Colonic mucosa (tissue), 4 donors: ENCODE measurements around the gene COL18A1. TPM values are rescaled to one million over a fixed set of nuclear protein-coding genes. Genes with fewer than 3 reads are reported as not detected.

Experiments
- DNase-seq: peaks from one replicate; pipeline ENCODE4 v3.0.0-alpha.2; 2020
- H3K27ac ChIP-seq: fragments of 200-600 bp; one replicate; pipeline ENCODE4 v1.8.0; 2021
- H3K27me3 ChIP-seq: fragments of 200-600 bp; one replicate; pipeline ENCODE4 v1.8.0; 2021
- H3K36me3 ChIP-seq: fragments of 200-600 bp; one replicate; pipeline ENCODE4 v1.8.0; 2021
- H3K4me1 ChIP-seq: fragments of 200-600 bp; one replicate; pipeline ENCODE4 v1.8.0; 2021; ENCODE audit warnings: mild to moderate bottlenecking
- H3K4me3 ChIP-seq: fragments of 200-600 bp; one replicate; pipeline ENCODE4 v1.8.0; 2021
- H3K9ac ChIP-seq, 2 donors: one replicate each; pipeline ENCODE4 v1.7.0; 2013; ENCODE audit warnings: control low read depth in 2 of 2, low read depth in 2 of 2, low read length in 2 of 2
- H3K9me3 ChIP-seq: fragments of 200-600 bp; one replicate; pipeline ENCODE4 v1.8.0; 2021
- intact Hi-C: fragments of 100-400 bp; cut with DNase I; formaldehyde crosslinking; loops from one replicate; pipeline ENCODE4 v1.14.1; 2022
- total RNA-seq, 2 donors: library from RNA; stranded (reverse); fragmentation: NEBNext Ultra II Directional in 1 of 2; extraction: Animal tissue kit (Norgen Biotek cat#: 25700) in 1 of 2; gene quantifications; one replicate each; pipeline ENCODE4 v1.2.1, GENCODE V29; 2021
- TF ChIP-seq, protein P1 (sequence below): fragments of 200-600 bp; IDR thresholded peaks from one replicate; pipeline ENCODE4 v1.8.0; 2022; ENCODE audit warnings: antibody characterized with exemption, mild to moderate bottlenecking
- donor health status: healthy.
- donor health status: DM: no; HTN: no; CAD: no.
- donor health status: DM: no; HTN: no; CAD: no.

The COL18A1 gene
- total RNA-seq, 2 donors from 2014 or later, result 8.4 to 22.3 TPM

GRCh38 chr21:45488931-45489721 lies 84.2 kb downstream of the COL18A1 start:
- TF ChIP-seq, protein P1, sequence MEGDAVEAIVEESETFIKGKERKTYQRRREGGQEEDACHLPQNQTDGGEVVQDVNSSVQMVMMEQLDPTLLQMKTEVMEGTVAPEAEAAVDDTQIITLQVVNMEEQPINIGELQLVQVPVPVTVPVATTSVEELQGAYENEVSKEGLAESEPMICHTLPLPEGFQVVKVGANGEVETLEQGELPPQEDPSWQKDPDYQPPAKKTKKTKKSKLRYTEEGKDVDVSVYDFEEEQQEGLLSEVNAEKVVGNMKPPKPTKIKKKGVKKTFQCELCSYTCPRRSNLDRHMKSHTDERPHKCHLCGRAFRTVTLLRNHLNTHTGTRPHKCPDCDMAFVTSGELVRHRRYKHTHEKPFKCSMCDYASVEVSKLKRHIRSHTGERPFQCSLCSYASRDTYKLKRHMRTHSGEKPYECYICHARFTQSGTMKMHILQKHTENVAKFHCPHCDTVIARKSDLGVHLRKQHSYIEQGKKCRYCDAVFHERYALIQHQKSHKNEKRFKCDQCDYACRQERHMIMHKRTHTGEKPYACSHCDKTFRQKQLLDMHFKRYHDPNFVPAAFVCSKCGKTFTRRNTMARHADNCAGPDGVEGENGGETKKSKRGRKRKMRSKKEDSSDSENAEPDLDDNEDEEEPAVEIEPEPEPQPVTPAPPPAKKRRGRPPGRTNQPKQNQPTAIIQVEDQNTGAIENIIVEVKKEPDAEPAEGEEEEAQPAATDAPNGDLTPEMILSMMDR, result no peak
- Histone ChIP-seq H3K9ac (no peak overlapping the region), H3K36me3 (no peaks in the 10 kb centered on the region), H3K9me3 (no peaks in the 10 kb centered on the region), H3K4me1 (no peaks in the 10 kb centered on the region), H3K27ac (no peak overlapping the region), H3K27me3 (no peaks in the 10 kb centered on the region), H3K4me3 (no peak overlapping the region)
- DNase-seq, result no peak
- intact Hi-C loops, result no loop called here

DNA sequence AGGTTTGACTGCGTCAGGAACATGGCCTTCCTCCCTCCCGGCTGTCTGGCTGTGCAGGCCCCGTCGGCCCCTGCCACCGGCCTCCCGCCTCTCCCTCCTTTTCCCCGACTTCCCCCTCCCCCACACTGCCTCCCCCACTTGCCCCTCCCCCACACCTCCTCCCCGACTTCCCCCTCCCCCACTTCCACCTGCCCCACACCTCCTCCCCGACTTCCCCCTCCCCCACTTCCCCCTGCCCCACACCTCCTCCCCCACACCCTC lies 84.7 kb downstream of the COL18A1 start:
- H3K27ac ChIP-seq, result no peak overlapping the region
- H3K4me3 ChIP-seq, result no peak overlapping the region
- no peaks in the 10 kb centered on the region for H3K9me3 ChIP-seq
- intact Hi-C loops, result no loop called here
- H3K27me3 ChIP-seq, result no peaks in the 10 kb centered on the region
- TF ChIP-seq, protein P1, result no peak
- H3K9ac ChIP-seq, result no peak overlapping the region
- no peaks in the 10 kb centered on the region for H3K36me3 ChIP-seq
- H3K4me1 ChIP-seq, result no peaks in the 10 kb centered on the region
- no peak for DNase-seq

GRCh38 chr21:45490049-45490731 lies 85.2 kb downstream of the COL18A1 start:
- Histone ChIP-seq H3K36me3 (no peaks in the 10 kb centered on the region), H3K4me3 (no peak overlapping the region), H3K9me3 (no peaks in the 10 kb centered on the region), H3K4me1 (no peaks in the 10 kb centered on the region), H3K27me3 (no peaks in the 10 kb centered on the region), H3K27ac (no peak overlapping the region), H3K9ac (no peak overlapping the region)
- DNase-seq, result no peak
- intact Hi-C loops, result no loop called here
- TF ChIP-seq, protein P1, result no peak

- Histone ChIP-seq H3K27me3 (no peaks in the 10 kb centered on the region), H3K9me3 (no peaks in the 10 kb centered on the region), H3K4me3 (no peak overlapping the region), H3K9ac (no peak overlapping the region), H3K27ac (no peak overlapping the region), H3K36me3 (no peaks in the 10 kb centered on the region), H3K4me1 (no peaks in the 10 kb centered on the region)
- no peak for DNase-seq
- TF ChIP-seq, protein P1, result no peak
- intact Hi-C loops, result no loop called here
These were observed 86.1 kb downstream of the COL18A1 start for GRCh38 chr21:45491056-45491455.

GRCh38 chr21:45491623-45492022 lies 86.7 kb downstream of the COL18A1 start:
- no peaks in the 10 kb centered on the region for H3K36me3 ChIP-seq
- H3K9ac ChIP-seq, result no peak overlapping the region
- no peak overlapping the region for H3K27ac ChIP-seq
- intact Hi-C loops, result no loop called here
- no peak for DNase-seq
- H3K9me3 ChIP-seq, result no peaks in the 10 kb centered on the region
- no peaks in the 10 kb centered on the region for H3K4me1 ChIP-seq
- no peaks in the 10 kb centered on the region for H3K27me3 ChIP-seq
- TF ChIP-seq, protein P1, result no peak
- no peak overlapping the region for H3K4me3 ChIP-seq
